ELR (cell line): ENCODE results near the gene PCSK5.

Experiments used
- DNase-seq: peaks from one replicate; pipeline ENCODE4 v3.0.0-alpha.2; 2015; ENCODE audit warnings: low read depth

Gene PCSK5

DNA sequence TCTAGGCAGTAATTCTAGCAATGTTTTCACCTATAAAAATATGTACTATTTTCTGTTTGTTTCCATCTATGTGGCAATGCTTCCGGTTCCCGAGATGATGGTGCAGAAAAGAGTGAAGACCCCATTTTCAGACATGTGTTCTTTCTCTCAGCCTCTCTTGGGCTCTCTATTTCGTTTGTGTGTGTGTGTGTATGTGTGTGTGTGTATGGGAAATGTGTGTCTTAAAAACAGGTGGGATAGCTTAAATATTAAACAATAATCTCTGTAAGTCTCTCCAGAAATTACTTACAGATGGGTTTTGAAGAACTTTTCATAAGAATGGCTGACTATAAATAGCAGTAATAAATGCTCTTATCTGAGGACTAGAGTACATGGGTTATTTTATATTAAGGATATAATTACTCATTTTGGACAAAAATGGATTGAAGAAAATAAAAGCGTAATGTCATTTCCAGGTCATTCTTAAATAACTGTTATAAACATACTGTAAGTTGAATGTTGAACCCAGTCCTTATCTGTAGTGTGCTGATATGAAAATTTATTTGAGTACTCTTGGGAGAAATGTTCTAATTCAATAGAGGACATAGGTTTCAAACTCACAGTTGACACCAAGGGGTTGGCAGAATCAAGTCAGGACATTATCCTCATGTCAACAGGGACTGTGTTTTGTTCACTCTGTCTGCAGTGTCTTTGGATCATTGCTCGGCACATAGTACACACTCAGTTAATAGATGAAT, 31.1 kb downstream of the PCSK5 start:
- no peak for DNase-seq

GRCh38 chr9:75926385-75926784, 35.9 kb downstream of the PCSK5 start:
- no peak for DNase-seq

DNA sequence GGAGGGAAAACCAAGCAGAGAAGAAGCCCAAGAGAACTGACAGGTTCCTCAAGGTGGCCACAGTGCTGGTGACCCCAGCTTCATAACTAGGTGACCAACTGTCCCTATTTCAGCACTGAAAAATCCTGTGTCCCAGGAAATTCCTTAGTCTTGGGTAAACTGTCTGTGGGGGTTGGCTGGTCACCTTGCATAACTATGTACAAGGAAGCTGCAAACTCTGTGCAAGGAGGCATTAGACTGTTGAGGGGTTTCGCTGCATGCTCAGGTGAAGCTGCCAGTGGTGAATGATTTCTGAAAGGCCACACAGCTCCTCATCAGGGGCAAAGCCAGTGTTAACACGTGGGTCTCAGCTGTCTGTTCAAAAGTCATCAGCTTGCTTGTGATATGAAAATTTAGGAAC, 36.9 kb downstream of the PCSK5 start:
- no peak for DNase-seq

GRCh38 chr9:75930190-75930589, 39.7 kb downstream of the PCSK5 start:
- no peak for DNase-seq

- no peak for DNase-seq
Measured at GRCh38 chr9:75930730-75931321, 40.4 kb downstream of the PCSK5 start.

- no peak for DNase-seq
Measured at GRCh38 chr9:75933982-75934381, 43.5 kb downstream of the PCSK5 start.

GRCh38 chr9:75935591-75935990, 45.1 kb downstream of the PCSK5 start:
- DNase-seq: no peak

GRCh38 chr9:75937521-75938258, 47.2 kb downstream of the PCSK5 start:
- no peak for DNase-seq

GRCh38 chr9:75938946-75939345, 48.5 kb downstream of the PCSK5 start:
- DNase-seq: no peak

DNA sequence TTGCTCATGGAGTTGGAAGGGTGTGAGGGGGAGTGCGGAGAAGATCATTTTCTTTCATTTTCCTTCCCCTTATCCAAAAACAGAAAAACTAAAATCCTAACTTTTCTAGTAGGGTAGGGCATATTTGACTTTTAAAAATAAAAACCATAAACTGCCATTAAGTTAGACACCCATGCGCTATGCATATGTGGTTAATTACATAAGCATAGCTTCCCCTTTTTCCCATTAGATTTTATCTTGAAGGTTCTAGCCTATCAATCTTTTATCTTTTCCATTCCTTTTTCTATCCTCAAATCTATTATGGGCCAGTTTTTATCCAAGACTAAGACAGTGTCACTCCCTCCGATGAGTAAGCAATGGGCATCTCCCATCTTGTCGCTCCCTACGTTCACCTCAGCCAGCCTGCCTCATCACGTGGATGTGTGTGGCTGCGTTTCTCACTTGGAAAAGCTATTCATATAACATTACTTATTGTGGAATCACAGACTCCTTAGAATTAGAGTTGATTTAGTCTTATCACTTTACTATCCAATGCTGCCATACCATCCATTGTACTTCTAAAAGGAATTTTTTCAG, 49.2 kb downstream of the PCSK5 start:
- DNase-seq: no peak

DNA sequence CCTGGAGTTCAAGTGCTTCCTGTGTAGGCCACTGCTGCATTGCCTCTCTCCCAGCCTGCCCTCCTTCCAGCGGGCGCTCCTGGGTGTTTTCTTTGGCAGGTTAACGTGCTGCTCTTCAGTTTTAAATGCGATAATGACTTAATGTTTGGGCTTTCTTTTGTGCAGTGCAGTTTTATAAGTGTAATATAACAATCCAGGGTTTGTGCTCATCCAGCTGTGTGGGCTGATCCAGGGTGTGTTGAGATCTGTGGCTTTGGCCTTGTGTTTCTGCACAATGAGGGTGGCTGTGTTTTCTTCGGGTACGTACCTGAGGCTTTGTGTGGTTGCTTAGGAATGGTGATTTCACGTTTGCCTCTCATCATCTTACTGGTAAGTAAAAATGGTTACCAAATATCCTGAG, 50.6 kb downstream of the PCSK5 start:
- DNase-seq: no peak

- no peak for DNase-seq
Measured at GRCh38 chr9:75941577-75942311, 51.3 kb downstream of the PCSK5 start.

DNA sequence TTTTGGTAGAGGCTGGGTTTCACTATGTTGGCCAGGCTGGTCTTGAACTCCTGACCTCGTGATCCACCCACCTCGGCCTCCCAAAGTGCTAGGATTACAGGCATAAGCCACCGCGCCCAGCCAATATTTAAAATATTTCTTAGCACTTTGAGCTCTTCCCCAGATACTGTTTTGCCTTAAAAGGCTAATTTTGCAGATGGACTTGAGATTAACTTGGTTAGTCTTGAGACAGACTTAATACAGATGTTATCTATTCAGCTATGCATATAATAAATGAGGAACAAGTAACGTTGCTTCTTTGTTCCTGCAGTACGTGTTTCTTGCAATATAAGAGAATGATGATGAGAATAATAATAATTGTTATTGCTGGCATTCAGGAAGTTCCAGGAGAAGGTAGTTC, 56.3 kb downstream of the PCSK5 start:
- no peak for DNase-seq

DNA sequence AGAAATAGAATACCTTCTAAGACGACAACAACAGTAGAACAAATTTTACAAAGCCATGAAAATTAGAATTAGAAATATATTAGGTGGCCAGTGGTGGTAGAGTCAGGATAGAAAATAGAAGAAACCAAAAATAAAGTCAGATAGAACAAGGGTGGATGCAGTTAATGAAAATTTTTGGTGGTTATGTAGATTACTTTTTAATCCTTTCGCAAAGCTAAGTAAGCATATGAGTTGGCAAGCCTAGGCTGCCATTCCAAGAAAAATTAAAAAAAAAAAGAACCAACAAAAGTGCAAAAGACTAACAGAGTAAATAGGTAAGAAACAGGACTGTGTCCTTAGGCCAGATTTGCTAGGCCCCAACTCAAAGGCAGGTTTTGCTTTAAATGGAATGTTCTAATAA, 56.8 kb downstream of the PCSK5 start:
- no peak for DNase-seq

- no peak for DNase-seq
Measured at GRCh38 chr9:75950998-75951397, 60.5 kb downstream of the PCSK5 start.

GRCh38 chr9:75953218-75953617, 62.7 kb downstream of the PCSK5 start:
- DNase-seq: no peak

DNA sequence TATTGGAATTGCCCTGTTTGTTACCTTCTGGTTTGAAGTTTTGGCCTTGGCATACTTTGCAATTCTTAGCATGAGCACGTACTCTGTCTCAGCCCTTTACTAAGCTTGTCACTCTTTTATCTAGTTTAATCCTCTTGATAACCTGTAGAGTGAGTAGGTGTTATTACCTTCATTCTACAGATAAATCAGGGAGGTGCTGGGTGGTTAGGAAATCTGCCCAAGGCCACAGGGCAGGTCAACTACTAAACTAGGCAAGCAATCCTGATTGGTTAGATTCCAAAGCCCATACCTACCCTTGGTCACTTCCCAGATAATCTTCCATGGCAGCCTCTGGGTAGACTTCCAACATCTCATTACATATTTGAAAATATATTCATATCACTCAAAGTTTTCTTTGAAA, 65.7 kb downstream of the PCSK5 start:
- DNase-seq: no peak

DNA sequence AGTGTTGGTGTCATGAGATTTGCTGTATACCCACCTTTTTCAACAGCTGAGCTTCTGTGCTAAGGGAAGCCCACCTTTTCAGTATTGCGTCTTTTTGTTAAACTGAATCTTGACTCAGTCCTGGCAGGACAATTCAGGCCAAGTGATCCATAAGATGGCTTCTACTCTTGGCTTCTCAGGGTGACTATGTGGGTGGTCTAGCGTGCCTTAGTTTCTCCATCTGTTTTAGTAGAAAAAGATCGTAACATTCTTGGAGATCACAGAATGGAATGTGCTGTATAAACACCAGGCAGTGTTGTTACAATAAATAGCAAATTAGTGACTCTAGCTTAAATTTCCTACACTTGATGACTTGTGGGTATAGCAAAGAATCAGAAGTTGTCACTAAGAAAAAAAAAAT, 66.6 kb downstream of the PCSK5 start:
- no peak for DNase-seq

DNA sequence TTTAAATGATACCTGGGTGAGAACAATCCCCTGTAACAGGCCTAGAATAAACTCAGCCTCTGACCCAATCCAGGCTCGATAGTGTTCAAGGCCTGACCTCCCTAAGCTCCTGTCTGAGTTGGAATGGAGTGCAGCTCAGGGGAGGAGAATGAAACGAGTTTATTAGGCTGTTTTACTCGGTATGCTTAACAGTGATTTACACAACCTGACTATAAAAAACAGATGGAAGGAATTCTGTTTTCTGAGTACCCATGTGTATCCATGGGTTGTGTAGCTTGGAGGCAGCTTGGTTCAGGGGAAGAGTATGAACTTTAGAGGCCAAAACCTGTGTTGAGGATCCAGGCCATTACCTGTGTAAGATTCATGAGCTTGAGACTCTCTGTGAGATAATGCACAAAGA, 67.8 kb downstream of the PCSK5 start:
- DNase-seq: no peak

- no peak for DNase-seq
Measured at GRCh38 chr9:75960551-75960950, 70.1 kb downstream of the PCSK5 start.

DNA sequence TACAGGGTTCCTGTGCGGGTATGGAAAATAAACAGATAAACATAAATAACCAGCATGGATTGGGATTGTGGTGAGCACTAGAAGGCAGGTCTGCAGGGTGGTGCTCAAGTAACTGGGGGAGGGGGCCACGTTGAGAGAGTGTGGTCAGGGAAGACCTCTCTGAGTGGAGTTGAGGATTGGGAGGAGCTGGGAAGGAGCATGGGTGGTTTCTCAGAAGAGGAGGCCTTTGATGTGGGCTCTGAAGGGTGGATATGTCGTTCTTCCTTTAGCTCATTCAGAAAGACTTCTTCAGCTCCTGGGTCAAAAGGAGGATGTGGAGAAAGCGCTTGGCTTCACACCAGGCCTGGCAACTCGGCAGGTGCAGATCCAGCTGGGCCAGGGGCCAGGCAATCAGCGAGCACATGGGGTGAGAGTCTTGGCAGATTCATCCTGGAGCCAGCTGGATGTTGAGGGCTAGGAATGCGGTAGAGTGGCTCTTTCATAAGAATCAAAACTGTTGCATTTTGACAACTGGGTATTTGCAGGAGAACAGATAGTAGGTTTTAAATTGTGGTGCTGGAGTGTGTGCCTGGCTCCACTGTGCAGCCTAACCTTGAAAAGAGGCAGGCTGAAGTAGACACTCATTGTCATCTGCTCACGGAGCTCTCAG, 71.7 kb downstream of the PCSK5 start:
- no peak for DNase-seq

DNA sequence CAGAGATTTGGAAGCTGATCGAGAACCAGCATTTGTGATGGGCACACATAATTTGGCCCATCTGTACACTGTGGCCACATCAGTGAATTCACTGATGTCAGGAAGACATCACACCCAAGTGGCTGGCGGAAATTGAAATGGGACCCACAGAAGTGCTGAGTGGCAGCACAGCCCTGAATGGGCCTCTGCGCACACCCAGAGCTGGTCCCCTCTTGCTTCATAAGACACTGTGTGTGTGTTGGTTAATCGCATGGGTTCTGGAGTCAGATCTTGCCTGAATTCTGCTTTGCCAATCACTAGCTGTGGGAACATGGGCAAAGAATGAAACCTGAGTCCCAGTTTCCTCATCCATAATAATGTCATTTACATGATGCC, 72.2 kb downstream of the PCSK5 start:
- no peak for DNase-seq
